Fibroblast of skin of back (primary cell): ENCODE measurements around the gene IMPA2.
"Not testable (repeated sequence)": the region's sequence is repeated elsewhere in the genome, so short reads cannot be mapped to it uniquely, and the experiment has no call there.

Experiments used
- DNase-seq: peaks from one replicate; pipeline ENCODE4 v3.0.0-alpha.2; 2013

IMPA2 gene

GRCh38 chr18:12030670-12031069 lies 49.4 kb downstream of the IMPA2 start:
- DNase-seq = no peak

- DNase-seq = no peak
Observed at GRCh38 chr18:12031181-12031580, 49.9 kb downstream of the IMPA2 start.

DNA sequence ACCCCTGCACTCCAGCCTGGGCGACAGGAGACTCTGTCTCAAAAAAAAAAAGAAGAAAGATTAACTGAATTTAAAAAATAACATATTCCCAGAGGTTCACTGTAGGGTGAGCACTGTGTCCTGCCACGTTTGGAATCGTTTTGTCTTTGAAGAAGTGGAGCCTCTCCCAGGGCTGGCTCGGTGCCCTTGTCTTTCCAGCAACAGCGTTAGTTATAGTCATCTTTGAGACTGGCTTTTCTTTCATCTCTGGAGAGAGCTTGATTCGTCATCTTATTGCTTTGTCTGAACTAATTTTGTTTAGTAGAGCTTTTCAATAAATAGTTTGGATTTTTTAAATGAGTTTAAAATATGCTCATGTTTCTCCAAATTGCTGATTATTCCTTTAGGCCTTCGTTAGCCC lies 50.5 kb downstream of the IMPA2 start:
- peak; percentile 70 for DNase-seq

DNA sequence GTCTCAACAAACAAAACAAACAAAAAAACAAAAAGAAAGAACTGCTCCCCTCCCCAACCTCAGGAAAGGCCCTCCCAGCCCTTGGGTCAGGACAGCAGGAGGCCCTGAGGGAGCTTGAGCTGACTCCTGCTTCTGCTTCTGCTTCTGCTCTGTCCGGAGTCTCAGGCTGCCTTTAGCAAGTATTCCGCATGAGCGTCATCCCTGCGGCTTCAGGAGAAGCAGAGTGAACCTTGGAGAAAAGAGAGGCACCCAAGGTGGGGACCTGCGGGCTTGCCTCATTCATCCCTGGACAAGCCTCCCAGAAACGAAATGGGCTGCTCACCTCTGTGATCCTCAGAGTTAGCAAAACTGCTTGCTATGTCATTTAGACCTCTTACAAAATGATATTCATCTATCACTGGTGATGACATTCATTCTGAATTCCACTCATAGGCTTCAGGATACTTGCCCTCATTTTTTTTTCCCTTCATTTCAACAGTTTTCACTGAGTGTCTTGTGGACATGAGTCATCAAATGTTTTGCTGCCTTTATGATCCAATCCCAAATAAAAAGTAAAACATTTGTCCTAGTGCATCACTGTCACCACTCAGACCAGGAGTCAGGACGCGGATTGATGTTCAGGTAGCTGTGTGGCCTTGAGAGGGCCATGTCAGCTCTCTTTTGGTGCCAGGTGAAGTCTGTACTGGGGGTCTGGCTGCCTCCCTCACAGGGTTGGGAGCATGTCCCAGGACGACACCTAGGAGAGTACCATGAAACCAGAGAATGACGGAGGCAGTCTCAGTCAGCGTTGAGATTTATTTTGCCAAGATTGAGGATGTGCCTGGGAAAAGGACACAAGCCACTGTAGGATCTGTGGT lies 51.7 kb downstream of the IMPA2 start:
- DNase-seq = peak; percentile 60

GRCh38 chr18:12033643-12034025 lies 52.3 kb downstream of the IMPA2 start:
- DNase-seq = no peak

DNA sequence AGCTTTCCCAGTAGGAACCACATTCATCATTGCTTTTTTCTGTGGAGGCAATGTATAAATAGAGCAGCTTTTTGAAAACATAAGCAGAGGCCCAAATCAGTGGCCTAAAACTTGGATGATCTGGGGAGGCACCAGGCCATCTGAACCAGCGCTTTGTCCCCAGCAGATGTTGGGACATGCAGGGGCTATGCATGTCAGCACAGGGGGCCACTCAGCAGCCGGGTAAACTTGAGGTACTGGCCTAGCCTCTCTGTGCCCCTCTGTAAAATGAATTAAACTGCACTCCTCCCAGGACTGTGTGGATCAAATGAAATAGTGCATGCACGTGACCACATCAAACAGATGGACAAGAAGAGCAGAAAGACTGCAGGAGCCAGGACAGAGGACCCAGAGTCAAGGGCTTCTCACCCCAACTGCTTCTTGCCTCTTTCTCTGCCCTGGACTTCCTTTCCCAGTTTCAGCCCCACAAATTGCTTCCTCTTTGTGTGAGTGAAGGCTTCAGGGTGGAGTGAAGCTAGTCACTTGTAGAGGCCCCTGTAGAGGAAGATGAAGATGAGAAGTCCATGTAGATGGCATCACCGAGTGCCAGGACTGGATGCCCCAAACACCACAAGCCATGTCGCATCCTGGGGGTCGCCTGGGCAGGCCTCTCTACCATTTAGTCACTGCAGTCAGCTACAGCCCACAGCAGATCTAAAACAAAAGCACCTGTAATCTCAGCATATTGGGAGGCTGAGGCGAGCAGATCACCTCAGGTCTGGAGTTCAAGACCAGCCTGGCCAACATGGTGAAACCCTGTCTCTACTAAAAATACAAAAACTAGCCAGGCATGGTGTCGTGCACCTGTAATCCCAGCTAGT lies 53.2 kb downstream of the IMPA2 start:
- DNase-seq = no peak

- DNase-seq = no peak
Observed at GRCh38 chr18:12035481-12035880, 54.2 kb downstream of the IMPA2 start.

DNA sequence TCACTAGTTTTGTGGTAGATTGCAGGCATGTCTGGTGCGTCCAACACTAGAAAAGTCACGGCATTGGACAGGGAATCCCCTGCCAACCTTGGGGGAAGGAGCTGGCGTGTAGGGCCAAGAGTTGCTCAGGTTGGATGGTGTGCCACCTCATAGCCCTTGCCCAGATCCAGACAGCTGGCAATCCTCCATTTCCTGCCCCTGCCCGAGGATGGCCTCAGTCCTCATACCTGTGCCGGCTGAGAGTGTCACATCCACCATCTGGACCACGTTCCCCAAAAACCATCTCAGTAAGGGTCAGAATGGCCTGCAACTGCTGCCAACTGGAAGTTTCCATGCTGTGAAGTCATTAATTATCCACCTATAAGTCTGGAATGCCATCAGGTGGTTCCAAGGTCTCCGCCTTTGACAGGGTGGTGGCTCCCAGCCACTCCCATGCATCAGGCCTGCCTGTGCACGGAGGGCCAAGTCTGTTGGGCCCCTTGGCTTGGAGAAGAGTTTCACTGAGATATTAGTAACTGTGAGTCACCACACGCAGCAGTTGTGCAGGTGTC lies 55.0 kb downstream of the IMPA2 start:
- DNase-seq = no peak

DNA sequence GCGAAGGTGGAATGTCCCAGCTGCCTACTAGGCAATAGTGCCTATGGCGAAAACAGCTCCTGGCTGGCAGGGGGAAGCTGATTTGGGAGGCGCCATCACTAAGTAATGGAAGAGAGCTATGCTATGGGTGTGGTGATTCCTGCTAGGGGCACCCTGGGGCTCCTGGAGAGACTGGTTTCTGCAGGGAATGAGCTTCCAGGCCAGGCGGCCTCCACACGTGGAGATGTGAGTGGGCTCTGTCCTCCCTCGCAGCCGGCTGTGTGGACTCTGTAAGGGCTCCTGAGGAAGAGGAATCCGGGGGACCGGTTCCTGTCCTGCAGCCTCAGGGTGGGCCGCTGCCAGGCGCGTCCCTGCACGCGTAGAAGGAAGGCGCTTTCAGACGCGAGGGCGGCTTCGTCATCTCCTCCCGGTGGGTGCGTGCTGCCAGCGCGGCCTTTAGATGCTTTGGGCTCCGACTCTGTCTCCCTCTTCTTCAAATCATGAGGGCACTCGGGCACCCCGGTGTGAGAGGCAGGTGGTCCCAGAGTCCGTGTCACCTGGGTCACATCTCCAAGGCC lies 56.9 kb downstream of the IMPA2 start:
- DNase-seq = peak; percentile 28

GRCh38 chr18:12038639-12039539 lies 57.6 kb downstream of the IMPA2 start:
- peak; percentile 68 for DNase-seq

GRCh38 chr18:12039540-12039930 lies 58.2 kb downstream of the IMPA2 start:
- not testable (repeated sequence) for DNase-seq

DNA sequence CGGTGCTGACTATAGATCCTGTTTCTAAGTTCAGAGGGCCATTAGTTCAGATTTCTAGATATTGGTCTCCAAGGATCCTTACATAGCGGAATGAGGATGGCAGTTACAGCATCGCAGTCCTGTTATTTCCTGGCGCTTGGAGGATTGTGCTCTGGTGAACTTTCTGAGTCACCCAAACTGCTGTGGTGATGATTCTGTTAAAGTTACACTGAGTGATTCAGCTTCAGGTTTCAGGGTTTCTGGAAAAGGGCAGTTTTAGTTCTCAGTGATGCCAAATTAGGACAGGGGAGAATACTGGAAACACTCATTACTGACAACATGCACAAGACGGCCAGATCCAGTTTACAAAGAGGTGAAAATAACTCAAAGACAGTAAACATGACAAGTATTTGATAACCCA lies 60.3 kb downstream of the IMPA2 start:
- peak; percentile 84 for DNase-seq

DNA sequence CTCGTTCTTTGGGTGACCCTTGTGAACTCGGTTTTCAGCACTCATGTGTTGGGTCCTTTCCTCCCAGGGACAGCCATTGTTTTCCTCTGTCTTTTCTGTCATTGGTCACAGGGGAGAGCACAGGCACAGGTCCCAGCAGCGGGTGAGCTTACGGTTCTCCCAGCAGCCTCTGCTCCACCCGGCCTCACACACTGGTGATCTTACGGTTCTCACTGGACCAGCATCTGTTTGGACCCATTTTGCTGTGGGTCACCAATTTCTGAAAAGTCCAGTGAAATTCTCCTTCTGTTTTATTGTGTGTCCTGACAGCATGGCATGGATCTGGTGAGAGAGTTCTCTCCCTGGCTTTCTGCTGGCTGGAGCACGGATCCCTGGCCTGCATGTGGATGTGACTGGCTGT lies 62.5 kb downstream of the IMPA2 start:
- no peak for DNase-seq

- DNase-seq = no peak
Observed at GRCh38 chr18:12044591-12044990, 63.3 kb downstream of the IMPA2 start.

GRCh38 chr18:12046046-12046750 lies 64.9 kb downstream of the IMPA2 start:
- DNase-seq = no peak

GRCh38 chr18:12046751-12047335 lies 65.5 kb downstream of the IMPA2 start:
- no peak for DNase-seq

- DNase-seq = no peak
Observed at GRCh38 chr18:12048010-12048826, 66.9 kb downstream of the IMPA2 start.

GRCh38 chr18:12048827-12049175 lies 67.5 kb downstream of the IMPA2 start:
- peak; percentile 66 for DNase-seq

DNA sequence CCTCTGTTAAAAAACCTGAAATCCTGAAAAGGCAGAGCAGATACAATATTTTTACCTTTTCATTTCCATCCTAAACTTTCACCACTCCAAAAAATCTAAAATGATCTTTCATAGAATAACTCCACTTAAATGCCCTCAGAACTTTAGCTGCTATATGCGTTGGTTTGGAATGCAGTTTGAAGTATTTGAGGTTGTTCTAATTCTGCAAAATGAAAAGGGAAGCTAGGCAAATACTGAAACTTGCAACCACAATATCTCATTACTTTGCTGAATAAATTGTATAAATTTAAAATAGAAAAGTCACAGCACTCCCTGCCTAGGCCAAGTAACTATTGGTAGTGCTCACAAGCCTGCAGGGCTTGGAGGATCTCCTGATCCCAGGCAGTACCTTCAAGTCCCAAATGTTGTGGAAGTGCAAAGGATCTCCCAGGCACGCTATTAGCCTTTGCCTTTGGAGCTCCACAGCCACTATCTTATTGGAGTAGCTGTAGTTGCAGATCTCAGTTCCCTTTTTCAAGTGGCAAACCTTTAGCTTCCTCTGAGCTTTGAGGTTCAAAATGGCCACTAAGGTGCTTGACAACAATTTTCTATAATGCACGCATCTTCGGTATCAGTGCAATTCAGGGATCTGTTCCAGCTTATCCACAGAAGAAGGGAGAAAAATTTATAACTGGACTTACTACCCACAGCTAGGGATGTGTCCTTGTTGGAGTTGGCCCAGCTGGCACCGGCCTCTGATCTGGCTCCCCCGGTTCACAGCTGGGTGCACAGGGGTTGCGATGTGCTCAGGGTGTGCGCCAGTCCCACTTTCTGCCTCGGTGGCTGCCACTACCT lies 68.9 kb downstream of the IMPA2 start:
- DNase-seq = peak; percentile 22
